GM04503 (cell line): ENCODE data around the gene MYADM.
"Not testable (repeated sequence)": the region's sequence is repeated elsewhere in the genome, so short reads cannot be mapped to it uniquely, and the experiment has no call there.

Source experiments
- DNase-seq: peaks from one replicate; pipeline ENCODE4 v3.0.0-alpha.2; 2012; ENCODE audit warnings: low read depth

The MYADM gene

DNA sequence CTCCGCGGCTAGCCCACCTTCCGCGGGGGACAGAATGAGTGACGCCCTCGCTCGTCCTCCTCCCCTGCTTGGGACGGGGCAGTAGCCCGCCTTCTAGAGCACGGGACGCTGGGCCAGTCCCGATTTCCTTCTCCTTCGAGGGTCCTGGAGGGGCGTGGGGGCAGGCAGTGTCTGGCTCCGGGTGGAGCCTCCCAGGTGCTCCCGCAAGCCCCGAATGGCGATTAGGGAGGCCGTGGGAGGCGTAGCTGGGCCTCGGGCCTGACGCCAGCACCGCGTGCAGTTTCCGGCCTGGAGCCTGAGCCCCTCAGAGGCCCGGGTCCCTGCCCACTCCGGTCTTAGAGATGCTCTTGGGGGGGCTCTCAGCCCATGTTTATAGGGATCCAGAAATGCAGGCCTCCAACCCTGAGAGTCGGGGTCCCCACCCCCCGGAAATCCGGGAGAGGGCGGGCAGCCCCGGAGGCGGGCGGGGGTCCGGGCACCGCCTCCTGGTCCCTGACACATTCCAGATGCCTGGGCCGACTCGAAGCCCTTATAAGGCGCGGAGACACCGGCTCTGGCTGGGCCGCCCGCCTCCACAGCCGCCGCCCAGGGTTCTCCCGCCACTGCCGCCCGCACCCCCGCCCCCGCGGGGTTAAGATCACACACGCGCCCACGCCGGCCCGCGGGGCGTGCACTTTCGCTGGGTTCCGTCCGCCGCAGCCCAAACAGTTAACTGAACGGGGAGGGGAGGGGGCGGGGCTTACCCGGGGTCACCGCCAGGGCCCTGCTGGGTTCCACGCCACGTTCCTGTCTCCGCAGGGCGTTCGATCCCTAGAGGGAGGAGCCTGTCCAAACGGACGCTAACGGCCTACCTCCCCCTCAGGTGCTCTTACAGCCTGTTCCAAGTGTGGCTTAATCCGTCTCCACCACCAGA, 1.5 kb downstream of the MYADM start:
- no peak for DNase-seq

DNA sequence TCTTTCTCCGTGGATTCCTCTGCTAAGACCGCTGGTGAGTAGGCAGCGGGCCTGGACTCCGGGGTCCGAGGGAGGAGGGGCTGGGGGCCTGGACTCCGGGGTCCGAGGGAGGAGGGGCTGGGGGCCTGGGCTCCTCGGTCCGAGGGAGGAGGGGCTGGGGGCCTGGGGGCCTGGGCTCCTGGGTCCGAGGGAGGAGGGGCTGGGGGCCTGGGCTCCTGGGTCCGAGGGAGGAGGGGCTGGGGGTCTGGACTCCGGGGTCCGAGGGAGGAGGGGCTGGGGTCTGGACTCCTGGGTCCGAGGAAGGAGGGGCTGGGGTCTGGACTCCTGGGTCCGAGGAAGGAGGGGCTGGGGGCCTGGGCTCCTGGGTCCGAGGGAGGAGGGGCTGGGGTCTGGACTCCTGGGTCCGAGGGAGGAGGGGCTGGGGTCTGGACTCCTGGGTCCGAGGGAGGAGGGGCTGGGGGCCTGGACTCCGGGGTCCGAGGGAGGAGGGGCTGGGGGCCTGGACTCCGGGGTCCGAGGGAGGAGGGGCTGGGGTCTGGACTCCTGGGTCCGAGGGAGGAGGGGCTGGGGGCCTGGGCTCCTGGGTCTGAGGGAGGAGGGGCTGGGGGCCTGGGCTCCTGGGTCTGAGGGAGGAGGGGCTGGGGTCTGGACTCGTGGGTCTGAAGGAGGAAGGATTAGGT, 2.3 kb downstream of the MYADM start:
- DNase-seq, result not testable (repeated sequence)

DNA sequence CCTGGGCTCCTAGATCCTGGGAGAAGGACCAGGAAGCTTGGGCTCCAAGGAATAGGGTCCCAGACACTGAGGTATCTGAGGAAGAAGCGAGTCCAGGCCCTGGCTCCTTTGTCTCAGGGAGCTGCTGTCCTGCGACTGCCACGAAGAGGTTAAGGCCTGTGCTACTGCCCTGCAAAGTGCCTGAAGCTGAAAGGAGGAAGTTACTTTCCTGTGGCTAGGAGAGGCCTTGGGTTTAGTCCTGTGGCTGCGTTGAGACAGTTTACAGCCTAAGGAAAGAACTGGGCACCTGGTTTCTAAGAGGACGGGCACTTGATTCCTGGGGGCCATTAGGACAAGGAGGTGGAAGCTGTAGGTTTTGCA, 2.8 kb downstream of the MYADM start:
- DNase-seq, result no peak

DNA sequence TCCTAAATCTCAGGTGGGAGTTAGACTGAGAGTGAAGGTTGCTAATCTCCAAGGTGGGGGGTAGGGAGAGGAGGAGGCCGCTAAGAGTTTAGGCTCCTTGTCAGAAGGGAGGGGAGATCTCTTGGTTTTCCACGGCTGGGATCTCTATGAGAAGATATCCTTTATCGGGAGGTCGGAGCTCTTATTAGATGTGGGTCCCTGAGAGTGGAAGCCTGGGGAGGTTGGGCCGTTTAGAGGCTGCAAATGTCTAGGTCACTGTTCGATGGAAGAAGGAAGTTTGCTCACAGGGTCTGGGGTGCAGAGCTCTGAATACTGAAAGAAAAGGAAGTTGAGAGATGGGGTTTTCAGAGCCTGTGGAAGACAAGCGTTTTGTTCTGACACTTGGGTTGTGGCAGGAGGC, 3.8 kb downstream of the MYADM start:
- DNase-seq, result no peak

DNA sequence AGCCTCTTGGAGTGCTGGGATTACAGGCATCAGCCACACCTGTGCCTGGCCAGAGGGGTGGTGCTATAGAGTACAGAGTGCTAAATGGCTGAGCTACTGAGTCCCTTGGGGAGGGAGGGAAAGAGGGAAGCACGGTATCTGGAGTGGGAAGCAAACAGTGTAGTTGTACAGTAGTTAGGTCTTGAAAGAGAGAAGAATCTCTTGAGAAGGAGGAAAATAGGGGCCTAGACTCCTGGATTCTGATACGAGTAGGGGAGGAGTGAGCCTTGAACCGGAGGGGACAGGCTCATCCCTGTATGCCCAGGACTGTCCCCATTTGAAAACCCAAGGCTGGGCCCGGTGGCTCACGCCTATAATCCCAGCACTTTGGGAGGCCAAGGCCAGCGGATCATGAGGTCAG, 5.1 kb downstream of the MYADM start:
- DNase-seq, result no peak

DNA sequence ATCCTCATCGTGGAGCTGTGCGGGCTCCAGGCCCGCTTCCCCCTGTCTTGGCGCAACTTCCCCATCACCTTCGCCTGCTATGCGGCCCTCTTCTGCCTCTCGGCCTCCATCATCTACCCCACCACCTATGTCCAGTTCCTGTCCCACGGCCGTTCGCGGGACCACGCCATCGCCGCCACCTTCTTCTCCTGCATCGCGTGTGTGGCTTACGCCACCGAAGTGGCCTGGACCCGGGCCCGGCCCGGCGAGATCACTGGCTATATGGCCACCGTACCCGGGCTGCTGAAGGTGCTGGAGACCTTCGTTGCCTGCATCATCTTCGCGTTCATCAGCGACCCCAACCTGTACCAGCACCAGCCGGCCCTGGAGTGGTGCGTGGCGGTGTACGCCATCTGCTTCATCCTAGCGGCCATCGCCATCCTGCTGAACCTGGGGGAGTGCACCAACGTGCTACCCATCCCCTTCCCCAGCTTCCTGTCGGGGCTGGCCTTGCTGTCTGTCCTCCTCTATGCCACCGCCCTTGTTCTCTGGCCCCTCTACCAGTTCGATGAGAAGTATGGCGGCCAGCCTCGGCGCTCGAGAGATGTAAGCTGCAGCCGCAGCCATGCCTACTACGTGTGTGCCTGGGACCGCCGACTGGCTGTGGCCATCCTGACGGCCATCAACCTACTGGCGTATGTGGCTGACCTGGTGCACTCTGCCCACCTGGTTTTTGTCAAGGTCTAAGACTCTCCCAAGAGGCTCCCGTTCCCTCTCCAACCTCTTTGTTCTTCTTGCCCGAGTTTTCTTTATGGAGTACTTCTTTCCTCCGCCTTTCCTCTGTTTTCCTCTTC, 6.3 kb downstream of the MYADM start:
- no peak for DNase-seq

DNA sequence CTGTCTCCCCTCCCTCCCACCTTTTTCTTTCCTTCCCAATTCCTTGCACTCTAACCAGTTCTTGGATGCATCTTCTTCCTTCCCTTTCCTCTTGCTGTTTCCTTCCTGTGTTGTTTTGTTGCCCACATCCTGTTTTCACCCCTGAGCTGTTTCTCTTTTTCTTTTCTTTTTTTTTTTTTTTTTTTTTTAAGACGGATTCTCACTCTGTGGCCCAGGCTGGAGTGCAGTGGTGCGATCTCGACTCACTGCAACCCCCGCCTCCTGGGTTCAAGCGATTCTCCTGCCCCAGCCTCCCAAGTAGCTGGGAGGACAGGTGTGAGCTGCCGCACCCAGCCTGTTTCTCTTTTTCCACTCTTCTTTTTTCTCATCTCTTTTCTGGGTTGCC, 6.9 kb downstream of the MYADM start:
- DNase-seq, result no peak

DNA sequence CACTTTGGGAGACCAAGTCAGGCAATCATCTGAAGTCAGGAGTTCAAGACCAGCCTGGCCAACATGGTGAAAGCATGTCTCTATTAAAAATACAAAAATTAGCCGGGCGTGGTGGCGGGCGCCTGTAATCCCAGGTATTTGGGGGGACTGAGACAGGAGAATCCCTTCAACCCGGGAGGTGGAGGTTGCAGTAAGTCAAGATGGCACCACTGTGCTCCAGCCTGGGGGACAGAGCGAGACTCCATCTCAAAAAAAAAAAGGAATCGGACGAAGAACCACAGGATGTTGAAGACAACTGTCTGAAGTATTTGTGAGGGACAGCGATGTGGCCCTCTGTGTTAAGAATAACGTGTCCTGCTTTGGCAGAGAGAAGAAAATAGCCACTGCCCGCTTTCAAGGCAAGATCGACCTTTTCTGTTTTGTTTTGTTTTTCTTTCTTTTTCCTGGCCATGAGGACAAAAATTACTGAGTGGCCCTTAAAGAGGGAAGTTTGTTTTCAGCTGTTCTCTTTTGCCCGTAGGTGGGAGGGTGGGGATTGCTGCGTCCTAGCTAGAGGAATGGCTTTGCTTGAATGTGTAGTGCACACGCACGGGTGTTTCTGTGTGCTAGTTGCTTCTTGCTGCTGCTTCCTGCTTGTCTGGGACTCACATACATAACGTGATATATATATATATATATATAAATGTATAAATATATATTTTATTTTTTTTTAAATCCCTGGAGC, 8.1 kb downstream of the MYADM start:
- no peak for DNase-seq

DNA sequence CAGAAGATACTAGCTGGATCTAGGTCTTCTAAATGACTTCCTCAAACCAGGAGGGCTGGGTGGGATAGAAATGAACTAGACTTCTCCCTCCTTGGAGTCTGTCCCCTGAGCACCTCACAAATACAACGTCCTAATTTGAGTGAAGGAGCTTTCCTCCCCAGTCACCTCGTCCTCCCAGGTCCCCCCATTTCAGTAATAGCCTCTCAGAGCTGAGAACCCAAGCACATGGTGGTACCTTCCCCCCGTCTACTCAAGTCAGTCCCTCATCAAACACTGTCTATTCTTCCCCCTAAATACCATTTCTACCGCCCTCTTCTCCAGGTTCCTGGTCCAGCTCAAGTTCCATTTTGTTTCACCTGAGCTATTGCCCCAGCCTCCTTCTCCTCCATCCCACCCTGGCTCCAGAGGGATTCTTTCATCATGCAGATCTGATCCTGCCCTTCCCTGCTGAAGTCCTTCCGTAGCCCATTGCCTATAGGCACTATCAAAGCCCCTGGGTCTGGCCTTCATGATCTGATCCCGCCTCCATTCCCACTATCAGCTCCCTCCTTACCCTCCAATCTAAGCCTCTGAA, 9.1 kb downstream of the MYADM start:
- no peak for DNase-seq

DNA sequence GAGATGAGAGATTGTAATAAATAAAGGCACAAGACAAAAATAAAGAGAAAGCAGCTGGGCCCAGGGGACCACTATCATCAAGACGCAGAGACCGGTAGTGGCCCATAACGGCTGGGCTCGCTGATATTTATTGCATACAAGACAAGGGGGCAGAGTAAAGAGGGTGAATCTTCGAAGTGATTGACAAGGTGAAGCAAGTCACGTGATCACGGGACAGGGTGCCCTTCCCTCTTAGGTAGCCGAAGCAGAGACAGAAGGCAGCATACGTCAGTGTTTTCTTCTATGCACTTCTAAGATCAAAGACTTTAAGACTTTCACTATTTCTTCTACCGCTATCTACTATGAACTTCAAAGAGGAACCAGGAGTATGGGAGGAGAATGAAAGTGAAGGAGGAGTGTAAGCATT, 9.7 kb downstream of the MYADM start:
- DNase-seq, result no peak

DNA sequence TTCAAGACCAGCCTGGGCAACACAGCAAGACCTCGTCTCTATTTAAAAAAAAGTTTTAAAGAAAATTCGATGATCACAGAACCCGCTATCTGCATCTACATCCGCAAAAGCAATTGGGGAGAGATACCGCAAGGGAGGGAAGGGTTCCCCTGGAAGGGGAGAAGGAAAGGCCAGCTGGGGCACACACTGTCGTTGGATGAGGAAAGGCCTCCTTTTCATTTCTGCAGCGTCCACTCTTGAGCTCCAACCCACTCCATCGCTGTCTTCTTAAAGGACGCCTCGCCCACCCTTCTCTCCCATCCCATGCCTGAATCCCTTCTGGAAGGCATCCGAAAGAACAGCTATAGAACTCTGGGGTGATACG, 11.1 kb downstream of the MYADM start:
- no peak for DNase-seq

DNA sequence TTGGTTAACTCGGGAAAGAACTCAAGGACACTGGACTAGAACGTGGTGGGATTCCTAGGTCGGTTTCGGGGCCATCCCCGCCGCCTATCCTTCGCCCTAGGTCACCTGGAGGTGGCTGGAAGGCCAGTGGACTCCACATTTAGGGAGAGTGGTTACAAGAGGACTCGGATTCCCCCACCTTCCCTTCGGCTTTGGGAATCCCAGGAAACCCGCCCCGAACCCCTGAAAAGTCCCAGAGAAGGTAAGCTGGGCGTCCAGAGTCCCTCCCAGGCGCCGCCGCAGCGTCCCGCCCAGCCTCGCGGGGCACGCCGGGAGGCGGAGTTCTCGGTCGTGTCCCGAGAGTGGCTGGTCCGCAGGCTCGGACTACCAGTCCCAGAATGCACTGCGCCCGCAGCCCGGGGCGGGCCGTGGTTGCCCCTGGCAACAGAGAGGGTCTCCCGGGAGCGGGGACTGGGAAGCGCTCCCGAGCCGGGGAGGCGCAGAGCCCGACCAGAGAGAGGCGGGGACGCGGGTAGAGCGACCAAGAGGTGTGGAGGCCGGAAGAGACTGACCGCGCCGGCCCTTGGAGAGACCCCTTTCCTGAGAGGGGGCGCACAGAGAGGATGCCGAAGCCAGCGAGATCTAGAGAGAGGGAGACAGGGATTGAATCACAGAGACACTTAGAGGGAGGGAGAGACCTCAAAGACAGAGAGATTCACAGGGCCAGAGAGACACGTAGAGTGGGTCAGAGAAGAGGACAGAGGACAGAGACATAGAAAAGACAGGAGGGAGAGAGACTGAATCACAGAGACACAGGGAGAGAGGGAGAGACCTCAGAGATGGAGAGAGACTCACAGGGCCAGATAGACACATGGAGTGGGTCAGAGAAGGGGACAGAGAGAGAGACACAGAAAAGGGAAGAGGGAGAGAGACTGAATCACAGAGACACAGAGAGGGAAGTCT, 11.7 kb downstream of the MYADM start:
- DNase-seq, result no peak

DNA sequence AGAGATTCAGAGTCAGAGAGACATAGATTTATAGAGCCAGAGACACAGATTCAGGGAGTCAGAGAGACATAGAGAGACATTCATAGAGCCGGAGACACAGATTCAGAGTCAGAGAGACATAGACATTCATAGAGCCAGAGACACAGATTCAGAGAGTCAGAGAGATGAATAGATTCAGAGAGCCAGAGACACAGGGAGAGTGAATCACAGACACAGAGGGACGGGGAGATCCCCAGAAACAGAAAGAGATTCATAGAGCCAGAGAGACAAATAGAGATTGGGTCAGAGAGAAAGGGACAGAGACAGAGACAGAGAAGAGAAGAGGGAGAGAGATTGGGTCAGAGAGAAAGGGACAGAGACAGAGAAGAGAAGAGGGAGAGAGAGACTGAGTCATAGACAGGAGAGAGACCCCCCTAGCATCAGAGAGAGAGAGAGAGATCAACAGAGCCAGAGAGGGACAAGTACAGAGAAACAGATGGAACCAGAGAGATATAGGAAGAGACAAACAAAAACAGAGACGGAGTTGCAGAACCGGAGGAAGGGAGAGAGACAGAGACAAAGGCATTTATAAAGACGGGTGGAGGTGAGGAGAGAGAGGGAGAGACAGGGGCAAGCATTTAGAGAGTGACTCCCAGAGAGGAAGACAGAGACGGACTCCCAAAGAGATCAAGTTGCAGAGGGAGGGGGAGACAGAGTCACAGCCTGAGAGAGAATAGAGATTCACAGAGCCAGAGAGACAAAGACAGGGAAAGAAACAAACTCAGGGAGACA, 13.2 kb downstream of the MYADM start:
- no peak for DNase-seq

DNA sequence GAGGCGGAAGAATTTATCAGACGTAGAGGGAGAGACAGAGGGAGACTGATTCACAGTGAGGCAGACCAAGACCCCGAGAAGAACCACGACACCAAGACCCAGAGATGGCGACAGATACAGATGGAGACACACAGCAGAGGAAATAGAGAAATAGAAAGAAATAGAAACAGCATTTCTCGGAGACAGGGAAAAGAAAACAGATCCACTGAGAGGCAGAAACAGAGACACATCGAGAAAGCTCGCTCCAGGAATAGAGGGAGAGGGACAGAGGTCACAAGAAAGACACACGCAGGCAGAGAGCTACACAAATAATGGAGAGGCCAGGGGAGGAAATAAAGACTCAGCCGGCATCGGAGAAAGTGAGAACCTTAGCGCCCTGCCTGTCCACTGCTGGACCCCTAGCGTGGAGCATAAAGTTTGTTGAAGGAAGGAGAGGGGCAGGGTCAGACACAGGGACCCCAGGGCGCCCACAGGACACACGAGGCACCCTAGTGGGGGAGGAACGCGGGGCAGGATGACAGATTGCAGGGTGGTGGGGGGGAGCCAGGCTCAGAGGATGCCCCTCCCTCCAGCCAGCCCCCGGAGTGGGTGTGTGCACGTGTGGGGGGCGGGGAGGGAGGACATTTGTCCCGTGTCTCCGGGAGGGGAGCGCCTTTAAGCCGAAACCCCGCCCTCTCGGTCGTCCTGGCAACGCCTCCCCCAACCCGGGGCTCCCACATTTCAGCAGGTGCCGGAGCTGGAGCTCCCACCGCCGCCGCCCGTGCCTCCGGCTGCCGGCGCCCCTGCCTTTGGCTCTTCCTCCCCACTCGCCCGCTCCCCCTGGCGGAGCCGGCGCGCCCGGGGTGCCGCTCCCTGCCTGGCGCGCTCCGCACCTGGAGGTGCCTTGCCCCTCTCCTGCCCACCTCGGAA, 14.1 kb downstream of the MYADM start, which contains the start of gene PRKCG:
TSS of gene PRKCG (plus strand) at position 716 of the 909 bp plus-strand sequence. CDS start 298 bp downstream, outside the sequence.
- no peak for DNase-seq

DNA sequence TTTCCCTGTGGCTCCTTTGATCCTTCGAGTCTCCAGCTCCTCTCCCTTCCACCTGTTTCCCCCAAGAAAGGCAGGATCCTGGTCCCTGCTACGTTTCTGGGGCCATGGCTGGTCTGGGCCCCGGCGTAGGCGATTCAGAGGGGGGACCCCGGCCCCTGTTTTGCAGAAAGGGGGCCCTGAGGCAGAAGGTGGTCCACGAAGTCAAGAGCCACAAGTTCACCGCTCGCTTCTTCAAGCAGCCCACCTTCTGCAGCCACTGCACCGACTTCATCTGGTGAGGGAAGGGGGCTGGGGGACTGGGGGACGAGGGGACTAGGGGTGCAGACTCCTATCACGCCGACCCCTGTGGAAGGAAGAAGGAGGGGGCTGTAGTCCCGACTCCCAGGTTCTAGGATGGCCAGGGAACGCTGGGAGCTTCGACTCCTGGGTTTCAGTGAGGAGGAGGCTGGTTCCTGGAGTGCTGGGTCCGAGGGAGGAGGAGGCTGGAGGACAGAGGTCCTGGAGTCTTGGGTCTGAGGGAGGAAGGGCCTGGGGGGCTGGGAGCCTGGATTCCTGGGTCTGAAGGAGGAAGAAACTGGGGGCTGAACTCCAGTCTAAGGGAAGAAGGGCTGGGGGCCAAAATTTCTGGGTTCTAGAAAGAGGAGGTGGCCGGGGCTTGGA, 14.8 kb downstream of the MYADM start:
- DNase-seq, result no peak

DNA sequence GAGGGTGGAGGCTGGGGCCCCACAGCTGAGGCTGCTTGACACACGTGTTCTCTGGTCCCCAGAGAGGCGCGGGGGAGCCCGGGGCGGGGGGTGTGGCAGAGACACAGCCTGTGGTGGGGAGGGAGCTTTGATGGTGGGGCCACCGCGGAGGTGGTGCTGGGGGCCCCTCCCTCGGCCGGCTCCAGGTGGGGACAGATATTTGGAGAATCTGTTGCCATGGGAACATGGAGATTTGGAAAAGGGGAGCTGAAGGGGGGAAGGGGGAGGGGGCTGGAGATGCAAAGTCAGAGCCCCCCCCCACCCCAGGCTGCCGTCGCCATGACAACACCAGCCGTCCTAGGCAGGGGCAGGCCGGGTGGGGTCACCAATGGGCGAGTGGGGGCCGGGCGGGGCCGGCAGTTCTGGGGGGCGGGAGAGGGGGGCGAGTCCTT, 15.6 kb downstream of the MYADM start:
- DNase-seq, result no peak

DNA sequence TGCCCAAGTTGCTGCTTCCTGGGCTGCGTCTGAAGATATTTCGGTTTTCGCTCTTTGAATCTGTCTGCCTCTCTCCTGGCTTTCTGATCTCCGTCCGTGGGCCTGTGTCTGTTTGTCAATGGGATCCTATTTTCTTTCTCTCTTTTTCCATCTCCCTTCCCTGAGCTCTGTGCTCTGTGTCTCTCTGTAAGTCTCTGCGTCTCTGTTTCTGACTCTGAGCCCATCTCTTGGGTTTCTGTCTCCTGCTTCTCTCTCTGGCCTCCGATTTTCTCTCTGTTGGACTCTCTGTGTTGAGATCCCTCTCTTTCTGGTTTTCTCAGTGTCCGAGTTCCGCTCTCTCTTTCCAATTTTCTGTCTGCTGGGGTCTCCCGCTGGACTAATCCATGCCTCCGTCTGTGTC, 16.1 kb downstream of the MYADM start:
- DNase-seq, result no peak

DNA sequence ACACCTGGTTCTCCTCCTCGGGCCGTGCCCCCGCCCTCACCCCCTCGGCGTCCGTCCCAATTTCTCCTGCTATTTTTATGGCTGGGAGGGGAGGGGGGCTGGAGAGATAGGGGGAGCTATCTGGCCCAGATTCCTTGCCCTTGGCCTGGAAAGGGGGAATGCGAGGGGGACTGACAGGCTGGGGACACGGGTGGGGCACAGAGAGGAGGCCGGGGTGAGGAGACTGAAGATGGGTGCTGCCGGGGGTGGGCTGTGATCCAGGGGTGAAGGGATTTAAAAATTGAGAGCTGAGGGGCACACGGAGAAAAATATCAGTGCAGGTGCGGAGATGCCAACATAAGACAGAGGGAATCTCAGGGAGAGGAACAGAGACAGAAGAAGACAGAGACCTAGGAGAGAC, 16.6 kb downstream of the MYADM start:
- no peak for DNase-seq
